OCI-LY1 (cell line): ENCODE measurements around the gene RBM26.
"Not testable (repeated sequence)": the region's sequence is repeated elsewhere in the genome, so short reads cannot be mapped to it uniquely, and the experiment has no call there.

Experiments
- H2AFZ ChIP-seq: fragments of 200-600 bp; sonication (generic), shearing (Covaris generic); 2 replicates; pipeline ENCODE4 v1.6.0; 2014; ENCODE audit warnings: antibody characterized with exemption, mild to moderate bottlenecking, low read length
- H3F3A ChIP-seq: fragments of 200-600 bp; sonication (generic), shearing (Covaris generic); 2 replicates; pipeline ENCODE4 v1.6.0; 2014; ENCODE audit warnings: mild to moderate bottlenecking, antibody characterized with exemption, low read length, moderate library complexity; ENCODE audit not compliant: insufficient read depth
- H3K27ac ChIP-seq: fragments of 200-600 bp; sonication (generic); 2 replicates; pipeline ENCODE4 v1.5.1; 2014; ENCODE audit warnings: low read length, mixed run types, mild to moderate bottlenecking, low read depth; ENCODE audit not compliant: poor library complexity, severe bottlenecking
- H3K27me3 ChIP-seq: fragments of 200-600 bp; sonication (generic); 2 replicates; pipeline ENCODE4 v1.6.0; 2014; ENCODE audit warnings: antibody characterized with exemption, mild to moderate bottlenecking, low read length, moderate library complexity; ENCODE audit not compliant: insufficient read depth
- H3K36me3 ChIP-seq: fragments of 200-600 bp; sonication (generic); 2 replicates; pipeline ENCODE4 v1.6.1; 2014; ENCODE audit warnings: mild to moderate bottlenecking, antibody characterized with exemption, low read length, moderate library complexity, mixed read lengths; ENCODE audit not compliant: insufficient read depth
- H3K4me1 ChIP-seq: fragments of 200-600 bp; sonication (generic); 2 replicates; pipeline ENCODE4 v1.5.1; 2014; ENCODE audit warnings: mild to moderate bottlenecking, low read length, moderate library complexity; ENCODE audit not compliant: insufficient read depth, severe bottlenecking
- H3K4me2 ChIP-seq: fragments of 200-600 bp; sonication (generic), shearing (Covaris generic); 2 replicates; pipeline ENCODE4 v1.6.1; 2014; ENCODE audit warnings: low read length
- H3K4me3 ChIP-seq: fragments of 200-600 bp; sonication (generic); 2 replicates; pipeline ENCODE4 v1.5.1; 2014; ENCODE audit warnings: low read length, low read depth, mild to moderate bottlenecking, mixed read lengths; ENCODE audit not compliant: poor library complexity, severe bottlenecking
- H3K79me2 ChIP-seq: fragments of 200-600 bp; shearing (Covaris generic); 2 replicates; pipeline ENCODE4 v1.6.1; 2016; ENCODE audit warnings: mixed run types, low read length, mixed read lengths; ENCODE audit not compliant: insufficient read depth
- H3K9ac ChIP-seq: fragments of 200-600 bp; sonication (generic), shearing (Covaris generic); 2 replicates; pipeline ENCODE4 v1.6.1; 2014; ENCODE audit warnings: mild to moderate bottlenecking, low read length, mixed read lengths
- H3K9me2 ChIP-seq: fragments of 200-600 bp; sonication (generic), shearing (Covaris generic); 2 replicates; pipeline ENCODE4 v1.6.1; 2014; ENCODE audit warnings: low read depth, mild to moderate bottlenecking, low read length, mixed read lengths
- H3K9me3 ChIP-seq: fragments of 200-600 bp; shearing (Covaris generic); 2 replicates; pipeline ENCODE4 v1.6.1; 2014; ENCODE audit warnings: low read length, mixed read lengths
- H4K20me1 ChIP-seq: fragments of 200-600 bp; sonication (generic), shearing (Covaris generic); 2 replicates; pipeline ENCODE4 v1.6.0; 2016; ENCODE audit warnings: mild to moderate bottlenecking, low read length; ENCODE audit not compliant: insufficient read depth
- CTCF ChIP-seq: fragments of 200-600 bp; sonication (generic), shearing (Covaris generic); IDR thresholded peaks from 2 replicates; pipeline ENCODE4 v1.5.1; 2017; ENCODE audit warnings: mild to moderate bottlenecking, antibody characterized with exemption, low read length, moderate library complexity, mixed read lengths
- EZH2 ChIP-seq: fragments of 200-600 bp; sonication (generic), shearing (Covaris generic); IDR thresholded peaks from 2 replicates; pipeline ENCODE4 v1.8.0; 2017; ENCODE audit warnings: borderline replicate concordance, mixed run types, mild to moderate bottlenecking, antibody characterized with exemption, low read length, moderate library complexity, mixed read lengths

The RBM26 gene

DNA sequence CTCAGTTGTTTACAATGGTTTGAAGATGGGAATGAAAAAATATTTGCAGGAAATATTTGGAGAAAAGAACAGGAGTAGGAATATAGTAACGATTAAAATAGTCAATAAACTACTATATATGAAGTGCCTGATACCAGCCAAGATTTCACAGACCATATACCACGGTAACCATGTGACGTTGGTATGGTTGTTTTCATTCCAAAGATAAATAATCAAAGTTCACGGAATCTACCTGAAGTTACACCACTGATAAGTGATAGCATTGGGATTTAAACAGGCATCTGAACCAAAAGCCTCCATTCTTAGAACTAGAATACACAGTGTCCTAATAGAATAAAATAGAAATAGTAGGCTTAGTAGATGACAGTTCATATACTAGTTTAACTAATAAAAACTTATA is 123.5 kb downstream of the RBM26 start:
- no peaks in the 10 kb centered on the region for H3K27me3 ChIP-seq
- H3K27ac ChIP-seq = no peak overlapping the region
- no peaks in the 10 kb centered on the region for H3K79me2 ChIP-seq
- H4K20me1 ChIP-seq = no peaks in the 10 kb centered on the region
- no peak for TF ChIP-seq EZH2
- no peak for TF ChIP-seq CTCF
- no peaks in the 10 kb centered on the region for H3K36me3 ChIP-seq
- no peaks in the 10 kb centered on the region for H3K9me2 ChIP-seq
- H3K4me1 ChIP-seq = no peaks in the 10 kb centered on the region
- H3K9me3 ChIP-seq = no peaks in the 10 kb centered on the region
- no peak overlapping the region for H3K4me3 ChIP-seq
- no peak overlapping the region for H3K9ac ChIP-seq
- no peak overlapping the region for H3K4me2 ChIP-seq
- no peak overlapping the region for H2AFZ ChIP-seq
- H3F3A ChIP-seq = no peaks in the 10 kb centered on the region

GRCh38 chr13:79281339-79281747 is 124.7 kb downstream of the RBM26 start:
- no peak overlapping the region for H3K9ac ChIP-seq
- H3K9me2 ChIP-seq = no peaks in the 10 kb centered on the region
- no peaks in the 10 kb centered on the region for H3K4me1 ChIP-seq
- TF ChIP-seq EZH2 (no peak), CTCF (no peak)
- H3K36me3 ChIP-seq = no peaks in the 10 kb centered on the region
- no peak overlapping the region for H3K4me2 ChIP-seq
- no peaks in the 10 kb centered on the region for H3K9me3 ChIP-seq
- H4K20me1 ChIP-seq = no peaks in the 10 kb centered on the region
- no peaks in the 10 kb centered on the region for H3K79me2 ChIP-seq
- H3K27ac ChIP-seq = no peak overlapping the region
- no peaks in the 10 kb centered on the region for H3K27me3 ChIP-seq
- no peak overlapping the region for H3K4me3 ChIP-seq
- no peak overlapping the region for H2AFZ ChIP-seq
- H3F3A ChIP-seq = no peaks in the 10 kb centered on the region

DNA sequence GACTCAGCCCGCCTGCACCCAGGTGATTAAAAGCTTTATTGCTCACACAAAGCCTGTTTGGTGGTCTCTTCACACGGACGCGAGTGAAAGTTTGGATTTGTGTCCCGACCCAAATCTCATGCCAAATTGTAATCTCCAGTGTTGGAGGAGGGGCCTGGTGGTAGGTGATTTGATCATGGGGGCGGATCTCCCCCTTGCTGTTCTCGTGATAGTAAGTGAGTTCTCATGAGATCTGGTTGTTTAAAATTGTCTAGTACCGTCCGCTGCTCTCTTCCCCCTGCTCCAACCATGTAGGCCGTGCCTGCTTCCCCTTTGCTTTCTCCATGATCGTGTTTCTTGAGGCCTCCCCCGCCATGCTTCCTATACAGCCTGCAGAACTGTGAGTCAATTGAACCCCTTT is 126.3 kb downstream of the RBM26 start:
- H3K9me2 ChIP-seq, H3K9ac ChIP-seq, H3K27ac ChIP-seq, H3K9me3 ChIP-seq, H3F3A ChIP-seq, H3K36me3 ChIP-seq, H3K4me2 ChIP-seq, H4K20me1 ChIP-seq, H3K79me2 ChIP-seq, H2AFZ ChIP-seq, H3K4me3 ChIP-seq, H3K27me3 ChIP-seq, H3K4me1 ChIP-seq: not testable (repeated sequence)

GRCh38 chr13:79273045-79273444 is 133.0 kb downstream of the RBM26 start:
- Histone ChIP-seq H3K27ac (no peak overlapping the region), H3K79me2 (no peaks in the 10 kb centered on the region), H3K9ac (no peak overlapping the region), H2AFZ (no peak overlapping the region), H4K20me1 (no peaks in the 10 kb centered on the region), H3K27me3 (no peaks in the 10 kb centered on the region), H3K9me3 (no peaks in the 10 kb centered on the region), H3K4me2 (no peak overlapping the region), H3F3A (no peaks in the 10 kb centered on the region), H3K9me2 (no peaks in the 10 kb centered on the region), H3K4me1 (no peaks in the 10 kb centered on the region), H3K36me3 (no peaks in the 10 kb centered on the region), H3K4me3 (no peak overlapping the region)
- TF ChIP-seq EZH2 (no peak), CTCF (no peak)
